Fibroblast of villous mesenchyme (primary cell): ENCODE data around the gene GTF2F1. TPM values are rescaled to one million over a fixed set of nuclear protein-coding genes. Genes with fewer than 3 reads are reported as not detected.
A peak's percentile ranks its signal among the peaks of the same experiment; 100 is the strongest.

Experiments used
- DNase-seq: peaks from one replicate; pipeline ENCODE4 v3.0.0-alpha.2; 2010; ENCODE audit warnings: low read depth
- H3K4me3 ChIP-seq: 2 replicates; pipeline ENCODE4 v1.5.1; 2011; ENCODE audit warnings: low read depth, mild to moderate bottlenecking, low read length
- CTCF ChIP-seq: IDR thresholded peaks from 2 replicates; pipeline ENCODE4 v1.5.1; 2012; ENCODE audit warnings: low read depth, mild to moderate bottlenecking, low read length; ENCODE audit not compliant: insufficient read depth
- total RNA-seq: library from RNA; depleted of rRNA; stranded (reverse); fragments of >200 nt; gene quantifications from 2 replicates; pipeline ENCODE4 v1.2.3, GENCODE V29; 2012

The GTF2F1 gene
- total RNA-seq, 1 donor: 42.7 TPM

DNA sequence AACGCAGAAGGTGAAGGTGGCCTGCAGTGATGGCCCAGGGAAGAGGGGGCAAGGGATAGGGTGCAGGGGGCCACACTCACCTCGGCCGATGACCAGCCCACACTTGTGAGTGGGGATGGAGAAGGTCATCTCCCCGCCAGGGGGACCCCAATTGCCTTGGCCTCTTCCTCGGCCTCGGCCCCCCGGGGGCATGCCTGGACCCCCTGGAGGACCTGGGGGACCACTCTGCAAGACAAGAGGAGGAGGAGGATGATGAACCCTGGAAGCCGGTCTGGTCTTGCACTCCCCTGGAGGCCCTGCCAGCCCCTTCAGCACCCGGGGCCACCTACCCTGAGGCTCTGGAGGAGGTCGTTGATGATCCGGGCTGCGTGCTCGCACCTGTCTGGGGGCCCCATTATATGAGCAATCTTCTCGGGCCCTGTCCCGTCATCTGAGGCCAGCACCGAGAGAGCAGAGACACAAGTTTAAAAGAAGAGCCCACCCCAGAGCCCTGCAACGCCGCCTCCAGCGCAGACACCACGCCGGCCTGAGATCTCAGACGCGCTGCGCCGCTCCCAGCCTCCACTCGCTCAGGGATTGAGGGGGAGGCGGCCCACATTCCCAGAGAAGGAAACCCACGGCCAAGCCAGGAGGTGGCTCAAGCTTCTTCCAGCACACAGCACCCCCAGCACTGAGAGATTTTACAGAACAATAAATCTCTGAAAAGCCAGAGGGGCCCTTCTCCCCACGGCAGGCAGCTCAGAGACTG, 23.9 kb upstream of the GTF2F1 start:
- DNase-seq: no peak
- no peak for TF ChIP-seq CTCF
- H3K4me3 ChIP-seq: no peak overlapping the region

GRCh38 chr19:6415591-6416190, 22.7 kb upstream of the GTF2F1 start:
- DNase-seq: no peak
- no peak overlapping the region for H3K4me3 ChIP-seq
- no peak for TF ChIP-seq CTCF

DNA sequence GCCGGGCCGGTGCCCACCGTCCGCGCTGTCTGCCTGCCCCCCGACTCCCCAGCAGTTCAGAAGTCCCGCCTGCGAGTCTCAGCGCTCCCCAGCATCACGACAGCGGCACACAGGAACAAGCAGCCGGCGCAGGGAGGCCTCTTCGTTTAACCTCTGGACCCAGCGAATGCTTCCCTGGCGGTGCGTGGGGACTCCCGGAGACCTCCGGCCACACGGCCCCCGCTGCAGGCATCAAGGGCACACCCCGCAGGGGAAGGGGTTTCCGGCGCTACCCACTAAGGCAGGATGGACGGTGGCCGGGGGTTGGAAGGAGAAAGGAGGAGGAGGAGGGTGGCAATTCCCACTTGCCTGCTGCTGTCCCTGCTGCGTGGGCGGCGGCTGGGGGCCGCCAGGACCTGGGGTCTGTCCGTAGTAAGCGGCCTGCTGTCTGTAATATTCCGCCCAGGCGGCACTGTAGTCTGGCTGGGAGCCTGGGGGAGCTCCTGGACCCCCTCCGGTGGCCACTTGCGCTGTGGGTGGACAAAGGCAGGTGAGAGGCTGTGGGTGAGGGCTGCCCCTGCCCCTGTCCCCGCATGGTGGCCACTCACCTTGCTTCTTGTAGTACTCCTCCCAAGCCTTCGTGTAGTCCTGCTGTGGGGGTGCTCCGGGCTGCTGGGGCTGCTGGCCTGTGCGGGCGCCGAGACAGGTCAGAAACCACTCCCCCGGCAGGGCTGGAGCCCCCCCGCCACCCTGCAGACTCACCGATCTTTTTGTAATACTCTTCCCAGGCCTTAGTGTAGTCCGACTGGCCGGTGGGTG, 22.0 kb upstream of the GTF2F1 start:
- no peak for DNase-seq
- no peak overlapping the region for H3K4me3 ChIP-seq
- no peak for TF ChIP-seq CTCF

DNA sequence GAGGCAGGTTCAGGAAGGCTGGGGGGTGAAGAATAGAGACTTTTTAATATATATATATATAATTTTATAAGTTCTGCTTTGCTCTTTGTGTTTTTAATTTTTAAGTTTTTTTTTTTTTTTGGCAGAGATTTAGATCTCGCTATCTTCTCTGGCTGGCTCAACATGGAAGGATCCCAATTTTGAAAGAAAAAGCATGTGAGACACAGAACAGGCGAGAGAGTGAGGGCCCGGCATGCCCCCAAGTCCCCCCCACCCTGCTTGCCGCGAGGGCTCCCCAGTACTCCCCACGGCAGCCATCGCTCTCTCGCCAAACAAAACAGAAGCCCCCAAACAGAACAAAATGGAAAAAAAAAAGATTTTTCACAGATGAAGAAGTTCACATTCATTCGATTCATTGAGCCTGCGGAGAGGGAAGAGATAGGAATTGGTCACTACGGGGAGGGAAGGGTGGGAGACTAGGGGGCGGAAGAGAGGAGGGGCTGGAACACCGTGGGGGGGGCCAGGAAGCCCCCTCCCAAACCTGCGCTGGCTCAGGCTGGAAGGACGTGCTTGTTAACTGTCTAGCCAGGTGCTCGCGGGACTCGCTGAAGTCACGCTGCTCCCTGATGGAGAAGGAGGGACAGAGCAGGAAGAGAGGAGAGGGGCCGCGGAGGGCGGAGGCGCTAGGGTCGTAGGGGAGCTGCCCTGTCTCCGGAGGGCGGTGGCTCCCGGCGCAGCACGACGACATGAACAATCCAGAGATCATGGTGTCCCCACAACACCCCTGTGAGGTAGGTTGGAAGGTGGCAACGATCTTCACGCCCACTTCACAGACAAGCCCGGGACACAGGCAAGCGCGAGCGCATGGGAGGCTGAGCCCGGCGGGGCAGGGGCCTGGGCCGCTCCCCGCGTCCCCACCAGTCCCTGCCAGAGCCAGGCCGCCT, 21.0 kb upstream of the GTF2F1 start:
- no peak for DNase-seq
- H3K4me3 ChIP-seq: no peak overlapping the region

DNA sequence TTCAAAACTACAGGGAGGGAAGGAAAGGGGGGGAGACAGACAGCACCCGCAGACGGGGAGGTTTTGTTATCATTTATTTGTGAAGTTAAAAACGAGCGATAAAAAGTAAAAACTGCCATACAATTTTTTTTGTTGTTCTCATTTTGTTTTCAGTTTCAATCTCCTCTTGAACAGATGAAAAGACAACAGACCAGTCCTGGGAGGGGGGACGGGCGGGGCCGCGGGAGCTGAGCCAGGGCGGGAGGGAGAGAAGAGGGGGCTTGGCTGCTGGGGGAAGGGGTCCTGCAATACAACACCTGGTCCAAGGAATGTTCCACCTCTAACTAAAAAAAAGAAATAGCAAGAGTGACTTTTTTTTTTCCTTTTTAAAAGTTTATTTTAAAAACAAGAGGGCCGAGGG, 20.3 kb upstream of the GTF2F1 start:
- no peak for TF ChIP-seq CTCF
- H3K4me3 ChIP-seq: no peak overlapping the region
- peak; percentile 26 for DNase-seq

More for the DNA sequence above, 21.0 kb upstream of the GTF2F1 start:
- TF ChIP-seq CTCF: no peak

DNA sequence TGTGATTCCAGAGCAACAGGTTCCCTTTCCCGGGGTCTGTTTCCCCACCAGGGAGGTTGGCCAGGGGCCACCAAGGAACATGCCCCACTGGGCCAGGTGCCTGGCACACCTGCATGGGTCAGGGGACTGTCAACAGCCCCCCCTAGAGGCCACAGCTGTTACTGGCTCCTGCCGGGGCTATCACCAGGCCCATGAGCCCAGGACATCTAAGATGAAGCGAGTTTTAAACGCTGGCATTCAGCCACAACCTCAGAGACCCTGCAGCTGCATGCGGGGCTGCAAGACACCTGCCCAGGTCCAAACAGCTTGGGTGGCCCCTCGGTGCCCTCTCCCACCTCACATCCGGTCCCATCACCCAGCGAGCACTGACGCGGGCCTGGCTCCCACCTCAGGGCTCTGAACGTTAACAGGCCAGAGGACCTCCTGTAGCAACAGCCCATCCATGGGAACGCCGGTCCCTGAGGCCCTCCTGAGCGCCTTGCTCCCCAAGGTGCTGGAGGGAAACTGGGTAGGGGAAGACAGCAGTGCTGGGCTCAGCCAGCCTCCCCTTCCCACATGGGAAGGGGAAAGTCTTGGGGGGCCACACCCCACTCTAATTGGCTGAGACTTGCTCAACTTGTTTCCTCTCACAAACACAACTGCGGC, 19.6 kb upstream of the GTF2F1 start:
- DNase-seq: no peak
- peak; percentile 70 for TF ChIP-seq CTCF
- no peak overlapping the region for H3K4me3 ChIP-seq
